Upper lobe of left lung (tissue), 6 donors: ENCODE results near the gene SLC38A11. TPM values are rescaled to one million over a fixed set of nuclear protein-coding genes. Genes with fewer than 3 reads are reported as not detected.

ENCODE experiments used
- ATAC-seq, 2 donors: fragments of 200-7000 bp; cut with Tn5 transposase; one replicate each; pipeline ENCODE4 v1.9.1; 2022; ENCODE audit warnings: mild to moderate bottlenecking in 2 of 2, moderate library complexity in 2 of 2; ENCODE audit not compliant: low FRiP score in 2 of 2
- DNase-seq, 2 donors: peaks; one replicate each; pipeline ENCODE4 v3.0.0-alpha.2; 2019 to 2020
- H3K27ac ChIP-seq, 4 donors: fragments of 200-600 bp; sonication (generic); one replicate each; pipeline ENCODE4 v1.5.1; 2016 to 2019
- H3K27me3 ChIP-seq, 4 donors: fragments of 200-600 bp; sonication (generic); one replicate each; pipeline ENCODE4 v1.5.1; 2017 to 2019
- H3K36me3 ChIP-seq, 4 donors: fragments of 200-600 bp; sonication (generic); one replicate each; pipeline ENCODE4 v1.5.1; 2016 to 2019
- H3K4me1 ChIP-seq, 4 donors: fragments of 200-600 bp; sonication (generic); one replicate each; pipeline ENCODE4 v1.5.1; 2018 to 2019
- H3K4me3 ChIP-seq, 4 donors: fragments of 200-600 bp; sonication (generic); one replicate each; pipeline ENCODE4 v1.5.1; 2017 to 2019; ENCODE audit warnings: mild to moderate bottlenecking in 2 of 4, moderate library complexity in 1 of 4
- H3K9me3 ChIP-seq, 4 donors: fragments of 200-600 bp; sonication (generic); one replicate each; pipeline ENCODE4 v1.5.1; 2018 to 2019
- CTCF ChIP-seq, 6 experiments: fragments of 450-650 bp in 4 of 6; fragments of 200-600 bp in 2 of 6; sonication (generic) in 2 of 6; IDR thresholded peaks; one replicate each; pipeline ENCODE4 v1.5.1; 2016 to 2019; ENCODE audit warnings: antibody characterized with exemption in 6 of 6
- EP300 ChIP-seq, 4 donors: sonication (generic); formaldehyde crosslinking; IDR thresholded peaks; one replicate each; pipeline ENCODE4 v1.5.1; 2017; ENCODE audit warnings: antibody characterized with exemption in 4 of 4, control low read depth in 2 of 4
- POLR2A ChIP-seq, 4 donors: fragments of 450-650 bp; IDR thresholded peaks; one replicate each; pipeline ENCODE4 v1.5.1; 2016 to 2017; ENCODE audit warnings: antibody characterized with exemption in 4 of 4, mild to moderate bottlenecking in 2 of 4
- POLR2AphosphoS5 ChIP-seq, 2 donors: sonication (generic); formaldehyde crosslinking; IDR thresholded peaks; one replicate each; pipeline ENCODE4 v1.5.1; 2017; ENCODE audit warnings: antibody characterized with exemption in 2 of 2
- WGBS, 2 donors: methylation state at CpG; one replicate each; pipeline ENCODE4 v1.1.5; 2017 to 2018; 5-methylcytosine and 5-hydroxymethylcytosine counted together
- total RNA-seq, 6 donors: library from RNA; depleted of rRNA in 4 of 6; stranded (reverse); fragments of >200 nt in 4 of 6; gene quantifications; one replicate each; pipeline versions ENCODE4 v1.1.0 to v1.2.1, GENCODE V29; 2016 to 2021
- donor health status: DM: no; HTN: no; CAD: no; lungs with moderate emphysema.
- donor health status: DM: no; HTN: yes; CAD: no; lungs with severe emphysema.

The SLC38A11 gene
- total RNA-seq, 6 donors from 2014 or later = 0.17 to 0.40 (median 0.30) TPM; not detected in 2

DNA sequence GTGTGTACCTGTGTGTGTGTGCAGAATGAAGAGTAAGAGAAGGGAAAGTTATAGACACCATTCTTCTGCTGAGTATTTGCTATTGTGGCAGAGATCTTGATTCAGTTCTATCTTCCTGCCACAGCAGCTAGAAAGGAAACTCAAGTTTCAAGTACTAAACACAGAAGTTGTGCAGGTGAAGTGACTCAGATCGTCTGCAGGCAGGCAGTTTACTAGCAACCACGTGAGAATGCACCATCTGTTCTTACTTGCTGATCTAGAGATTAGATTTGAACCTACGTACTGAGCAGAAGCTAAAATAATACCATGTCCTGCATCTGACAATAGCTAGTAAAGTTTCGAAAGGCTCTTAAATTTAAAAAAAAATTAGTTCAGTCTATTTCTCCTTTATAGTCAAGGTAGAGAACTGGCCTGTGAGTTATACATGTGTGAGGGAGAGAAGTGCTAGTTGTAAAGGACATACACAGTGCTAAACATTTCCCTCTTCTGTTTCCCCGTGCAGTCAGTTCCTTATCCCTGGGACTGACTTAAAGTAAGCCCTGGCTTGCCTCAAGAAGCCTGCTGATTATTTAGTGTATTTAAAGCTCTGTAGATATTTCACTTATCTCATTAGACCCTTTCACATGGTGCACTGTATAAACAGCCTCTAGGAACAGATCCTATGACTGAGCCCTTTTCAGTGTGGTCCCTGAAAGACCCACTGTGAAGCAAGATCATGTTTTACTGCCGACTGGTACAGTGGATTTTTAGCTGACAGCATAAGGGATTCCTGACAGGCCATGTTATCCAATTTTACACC is 45.0 kb downstream of the SLC38A11 start:
- H3K27ac ChIP-seq = peak overlapping the region; percentile 15 to 54 (median 42)
- no peaks in the 10 kb centered on the region for H3K36me3 ChIP-seq
- DNase-seq = peak in 1 of 2 donors; percentile 65
- peaks cover 25 to 37% (median 31%) of the 10 kb centered on the region in 4 donors for H3K4me1 ChIP-seq
- H3K27me3 ChIP-seq = no peaks in the 10 kb centered on the region
- WGBS, 2 donors = 23 to 27% methylated on average over 6 of the region's 6 CpGs
- TF ChIP-seq CTCF (IDR thresholded peaks at IDR 0.05) (no peak), POLR2A (IDR thresholded peaks at IDR 0.05) (peak in 1 of 4 donors; percentile 13)
- H3K9me3 ChIP-seq = no peaks in the 10 kb centered on the region
- peak; percentile 41 to 77 for ATAC-seq
- H3K4me3 ChIP-seq = no peak overlapping the region

GRCh38 chr2:164906947-164907346 is 48.4 kb downstream of the SLC38A11 start:
- ATAC-seq = no peak
- TF ChIP-seq CTCF (IDR thresholded peaks at IDR 0.05) (no peak), EP300 (IDR thresholded peaks at IDR 0.05) (no peak), POLR2A (IDR thresholded peaks at IDR 0.05) (no peak), POLR2AphosphoS5 (IDR thresholded peaks at IDR 0.05) (no peak)

DNA sequence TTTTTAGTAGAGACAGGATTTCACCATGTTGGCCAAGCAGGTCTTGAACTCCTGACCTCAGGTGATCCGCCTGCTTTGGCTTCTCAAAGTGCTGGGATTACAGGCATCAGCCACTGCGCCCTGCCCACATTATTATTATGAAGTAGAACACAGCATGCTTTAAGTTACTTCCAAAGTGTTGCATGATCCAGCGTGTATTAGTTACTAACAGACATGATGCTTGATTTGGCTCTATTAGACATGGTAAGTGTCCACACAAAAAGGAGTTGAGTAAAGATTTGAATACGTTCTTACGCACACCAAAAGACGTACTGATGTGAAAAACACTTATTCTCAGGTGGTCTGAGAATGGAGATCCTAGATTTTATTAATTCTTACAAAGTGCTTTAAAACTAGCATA is 50.0 kb downstream of the SLC38A11 start:
- peaks cover 2 to 18% (median 6%) of the 10 kb centered on the region in 4 donors for H3K4me1 ChIP-seq
- H3K9me3 ChIP-seq = no peaks in the 10 kb centered on the region
- DNase-seq = no peak
- ATAC-seq = no peak
- 88 to 96% methylated on average over 6 of the region's 6 CpGs for WGBS, 2 donors
- TF ChIP-seq CTCF (IDR thresholded peaks at IDR 0.05) = no peak
- no peak for TF ChIP-seq EP300 (IDR thresholded peaks at IDR 0.05)
- no peak for TF ChIP-seq POLR2A (IDR thresholded peaks at IDR 0.05)
- no peak for TF ChIP-seq POLR2AphosphoS5 (IDR thresholded peaks at IDR 0.05)
- no peak overlapping the region for H3K4me3 ChIP-seq
- no peaks in the 10 kb centered on the region for H3K36me3 ChIP-seq
- H3K27me3 ChIP-seq = no peaks in the 10 kb centered on the region
- no peak overlapping the region for H3K27ac ChIP-seq

More at GRCh38 chr2:164906947-164907346, 48.4 kb downstream of the SLC38A11 start:
- peaks cover 19 to 33% (median 22%) of the 10 kb centered on the region in 4 donors for H3K4me1 ChIP-seq
- no peak overlapping the region for H3K27ac ChIP-seq
- WGBS, 2 donors = 91% methylated on average over 2 of the region's 2 CpGs
- H3K27me3 ChIP-seq = no peaks in the 10 kb centered on the region
- no peaks in the 10 kb centered on the region for H3K9me3 ChIP-seq
- DNase-seq = no peak
- no peaks in the 10 kb centered on the region for H3K36me3 ChIP-seq
- H3K4me3 ChIP-seq = no peak overlapping the region

- Histone ChIP-seq H3K9me3 (no peaks in the 10 kb centered on the region), H3K4me3 (no peak overlapping the region), H3K36me3 (no peaks in the 10 kb centered on the region), H3K4me1 (peaks cover 0 to 12% (median 0%) of the 10 kb centered on the region in 4 donors), H3K27me3 (no peaks in the 10 kb centered on the region), H3K27ac (no peak overlapping the region)
- no peak for ATAC-seq
- no peak for TF ChIP-seq POLR2AphosphoS5 (IDR thresholded peaks at IDR 0.05)
- no peak for TF ChIP-seq CTCF (IDR thresholded peaks at IDR 0.05)
- no peak for TF ChIP-seq EP300 (IDR thresholded peaks at IDR 0.05)
- no peak for TF ChIP-seq POLR2A (IDR thresholded peaks at IDR 0.05)
- WGBS, 2 donors = 31 to 37% methylated on average over 2 of the region's 2 CpGs
- DNase-seq = no peak
Observed at GRCh38 chr2:164903951-164904350, 51.4 kb downstream of the SLC38A11 start.

DNA sequence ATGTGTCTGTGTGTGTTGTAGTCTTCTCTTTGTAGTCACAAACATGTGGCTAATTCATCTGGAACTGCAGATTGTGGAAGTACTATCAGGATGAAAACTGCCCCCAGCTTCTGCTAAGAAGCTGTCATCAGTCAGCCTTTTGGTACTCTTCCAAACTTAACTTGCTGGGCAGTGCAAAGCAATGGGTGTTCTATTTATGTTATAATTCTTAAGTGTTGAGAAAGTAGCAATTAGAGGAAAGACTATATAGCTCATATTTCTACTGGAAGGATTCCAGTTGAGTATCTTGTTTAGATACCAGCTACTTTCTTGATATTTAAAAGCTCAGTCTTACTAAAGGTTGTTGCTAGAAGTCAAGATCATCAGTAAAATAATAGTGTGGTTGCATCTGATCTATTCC is 52.1 kb downstream of the SLC38A11 start:
- Histone ChIP-seq H3K27ac (no peak overlapping the region), H3K36me3 (no peaks in the 10 kb centered on the region), H3K27me3 (no peaks in the 10 kb centered on the region), H3K4me1 (peaks cover 0 to 12% (median 0%) of the 10 kb centered on the region in 4 donors), H3K9me3 (no peaks in the 10 kb centered on the region), H3K4me3 (no peak overlapping the region)
- ATAC-seq (no peak), DNase-seq (no peak)
- no peak for TF ChIP-seq CTCF (IDR thresholded peaks at IDR 0.05)
- no peak for TF ChIP-seq POLR2AphosphoS5 (IDR thresholded peaks at IDR 0.05)
- no peak for TF ChIP-seq EP300 (IDR thresholded peaks at IDR 0.05)
- no peak for TF ChIP-seq POLR2A (IDR thresholded peaks at IDR 0.05)
